IMR-90 (cell line): Measurements from ENCODE around the gene PRR13.

Experiments used
- BHLHE40 ChIP-seq: fragments of 150-350 bp; IDR thresholded peaks from 2 replicates; pipeline ENCODE4 v1.6.1; 2016; ENCODE audit warnings: mild to moderate bottlenecking, low read depth, low read length
- CEBPB ChIP-seq: IDR thresholded peaks from 2 replicates; pipeline ENCODE4 v1.6.1; 2012; ENCODE audit warnings: low read depth, low read length, improper control_type of control experiment
- CHD1 ChIP-seq: IDR thresholded peaks from 2 replicates; pipeline ENCODE4 v1.6.1; 2012; ENCODE audit warnings: low read depth, low read length, improper control_type of control experiment
- CTCF ChIP-seq: conservative IDR thresholded peaks from 2 replicates; pipeline ENCODE4 v1.5.1; 2012; ENCODE audit warnings: mild to moderate bottlenecking, low read depth, low read length, improper control_type of control experiment
- FOS ChIP-seq: fragments of 150-350 bp; IDR thresholded peaks from 2 replicates; pipeline ENCODE4 v1.6.1; 2016; ENCODE audit warnings: low read depth, low read length
- MAFK ChIP-seq: IDR thresholded peaks from 2 replicates; pipeline ENCODE4 v1.6.1; 2012; ENCODE audit warnings: low read depth, low read length, improper control_type of control experiment
- MAZ ChIP-seq: IDR thresholded peaks from 2 replicates; pipeline ENCODE4 v1.6.1; 2012; ENCODE audit warnings: low read depth, mild to moderate bottlenecking, low read length, improper control_type of control experiment, moderate library complexity, borderline replicate concordance
- NFE2L2 ChIP-seq: fragments of 150-350 bp; IDR thresholded peaks from 2 replicates; pipeline ENCODE4 v1.6.1; 2016; ENCODE audit warnings: low read depth, mild to moderate bottlenecking, low read length
- POLR2A ChIP-seq: IDR thresholded peaks from 2 replicates; pipeline ENCODE4 v1.6.1; 2012; ENCODE audit warnings: mild to moderate bottlenecking, low read depth, low read length
- RAD21 ChIP-seq: IDR thresholded peaks from 2 replicates; pipeline ENCODE4 v1.6.1; 2012; ENCODE audit warnings: low read length, improper control_type of control experiment
- RCOR1 ChIP-seq: IDR thresholded peaks from 2 replicates; pipeline ENCODE4 v1.6.1; 2012; ENCODE audit warnings: mild to moderate bottlenecking, low read length, improper control_type of control experiment; ENCODE audit not compliant: insufficient replicate concordance
- RFX5 ChIP-seq: IDR thresholded peaks from 2 replicates; pipeline ENCODE4 v1.8.0; 2012; ENCODE audit warnings: low read depth, mild to moderate bottlenecking, low read length, moderate library complexity
- SMC3 ChIP-seq: fragments of 150-350 bp; IDR thresholded peaks from 2 replicates; pipeline ENCODE4 v1.6.1; 2016; ENCODE audit warnings: low read depth, mild to moderate bottlenecking, antibody characterized with exemption, low read length, moderate library complexity
- TF ChIP-seq, protein P1 (sequence below): fragments of 150-350 bp; IDR thresholded peaks from 2 replicates; pipeline ENCODE4 v1.6.1; 2017; ENCODE audit warnings: mild to moderate bottlenecking, antibody characterized with exemption, low read length, low read depth

GRCh38 chr12:53492830-53493609 is 51.5 kb downstream of the PRR13 start:
- TF ChIP-seq CTCF (no peak), NFE2L2 (no peak), POLR2A (no peak), BHLHE40 (peak; percentile 91), CEBPB (no peak), FOS (no peak), MAFK (no peak), SMC3 (no peak), RFX5 (no peak), MAZ (no peak), RAD21 (no peak), RCOR1 (no peak), CHD1 (no peak)
- TF ChIP-seq, protein P1, sequence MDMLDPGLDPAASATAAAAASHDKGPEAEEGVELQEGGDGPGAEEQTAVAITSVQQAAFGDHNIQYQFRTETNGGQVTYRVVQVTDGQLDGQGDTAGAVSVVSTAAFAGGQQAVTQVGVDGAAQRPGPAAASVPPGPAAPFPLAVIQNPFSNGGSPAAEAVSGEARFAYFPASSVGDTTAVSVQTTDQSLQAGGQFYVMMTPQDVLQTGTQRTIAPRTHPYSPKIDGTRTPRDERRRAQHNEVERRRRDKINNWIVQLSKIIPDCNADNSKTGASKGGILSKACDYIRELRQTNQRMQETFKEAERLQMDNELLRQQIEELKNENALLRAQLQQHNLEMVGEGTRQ, result peak; percentile 96
